Spleen (tissue), 11 donors: ENCODE data around the gene MRPL41. TPM values are rescaled to one million over a fixed set of nuclear protein-coding genes. Genes with fewer than 3 reads are reported as not detected.
"Not testable (repeated sequence)": the region's sequence is repeated elsewhere in the genome, so short reads cannot be mapped to it uniquely, and the experiment has no call there.

ENCODE experiments used
- DNase-seq: peaks from one replicate; pipeline ENCODE4 v3.0.0-alpha.2; 2020
- H3K27ac ChIP-seq, 8 donors: fragments of 200-600 bp; sonication (generic) in 7 of 8; 1 replicate in 4 of 8; 2 replicates in 4 of 8; pipeline versions ENCODE4 v1.5.0 to v1.8.0; 2016 to 2021; ENCODE audit warnings: inconsistent platforms in 4 of 8, mild to moderate bottlenecking in 4 of 8, moderate library complexity in 1 of 8
- H3K27me3 ChIP-seq, 7 donors: fragments of 200-600 bp; sonication (generic) in 6 of 7; replicated peaks in 1 of 7; 1 replicate in 4 of 7; 2 replicates in 3 of 7; pipeline versions ENCODE4 v1.5.0 to v1.8.0; 2016 to 2021; ENCODE audit warnings: inconsistent platforms in 3 of 7, mild to moderate bottlenecking in 1 of 7
- H3K36me3 ChIP-seq, 6 donors: fragments of 200-600 bp; sonication (generic) in 5 of 6; 1 replicate in 4 of 6; 2 replicates in 2 of 6; pipeline versions ENCODE4 v1.5.0 to v1.8.0; 2016 to 2021; ENCODE audit warnings: inconsistent platforms in 2 of 6
- H3K4me1 ChIP-seq, 6 donors: fragments of 200-600 bp; sonication (generic) in 5 of 6; 1 replicate in 3 of 6; 2 replicates in 3 of 6; pipeline versions ENCODE4 v1.5.0 to v1.8.0; 2016 to 2021; ENCODE audit warnings: inconsistent platforms in 3 of 6
- H3K4me3 ChIP-seq, 8 donors: fragments of 200-600 bp; sonication (generic) in 7 of 8; 1 replicate in 4 of 8; 2 replicates in 4 of 8; pipeline versions ENCODE4 v1.5.0 to v1.8.0; 2016 to 2021; ENCODE audit warnings: inconsistent platforms in 4 of 8, mild to moderate bottlenecking in 4 of 8, moderate library complexity in 2 of 8
- H3K9me3 ChIP-seq, 8 donors: fragments of 200-600 bp; sonication (generic) in 7 of 8; 1 replicate in 4 of 8; 2 replicates in 4 of 8; pipeline versions ENCODE4 v1.5.0 to v1.8.0; 2016 to 2021; ENCODE audit warnings: inconsistent platforms in 4 of 8
- CTCF ChIP-seq, 11 experiments: fragments of 200-600 bp in 7 of 11; fragments of 450-650 bp in 4 of 11; sonication (generic) in 4 of 11; IDR thresholded peaks in 8 of 11; conservative IDR thresholded peaks in 3 of 11; 1 replicate in 7 of 11; 2 replicates in 4 of 11; pipeline versions ENCODE4 v1.4.0 to v1.8.0; 2016 to 2021; ENCODE audit warnings: antibody characterized with exemption in 11 of 11, inconsistent platforms in 4 of 11, mild to moderate bottlenecking in 1 of 11
- POLR2A ChIP-seq, 3 donors: fragments of 450-650 bp; IDR thresholded peaks; one replicate each; pipeline ENCODE4 v1.5.1; 2017; ENCODE audit warnings: antibody characterized with exemption in 3 of 3, mild to moderate bottlenecking in 1 of 3
- POLR2AphosphoS5 ChIP-seq, 3 donors: sonication (generic); formaldehyde crosslinking; IDR thresholded peaks; one replicate each; pipeline ENCODE4 v1.5.1; 2017; ENCODE audit warnings: antibody characterized with exemption in 3 of 3
- WGBS, 5 donors: extraction: QIAGEN DNeasy Blood & Tissue Kit in 3 of 5; methylation state at CpG; one replicate each; pipeline versions ENCODE4 v1.1.5 to v1.1.7; 2013 to 2018; 5-methylcytosine and 5-hydroxymethylcytosine counted together
- intact Hi-C: fragments of 100-400 bp; cut with DNase I; formaldehyde crosslinking; loops from one replicate; pipeline ENCODE4 v1.15.0; 2023; ENCODE audit warnings: low total_unique reads
- polyA plus RNA-seq, 3 donors: library from polyadenylated mRNA; stranded (reverse); fragments of 200-250 nt; gene quantifications; one replicate each; pipeline ENCODE4 v1.2.1, GENCODE V29; 2013
- total RNA-seq, 7 donors: library from RNA; depleted of rRNA in 3 of 7; stranded (reverse); fragments of >200 nt in 3 of 7; fragmentation: NEBNext Ultra II Directional in 4 of 7; extraction: Animal tissue kit (Norgen Biotek cat#: 25700) in 4 of 7; gene quantifications; one replicate each; pipeline versions ENCODE4 v1.1.0 to v1.2.1, GENCODE V29; 2016 to 2021
- donor health status: healthy with polysubstance abuse.
- donor health status: DM: no; HTN: no; CAD: no; lungs with moderate emphysema.
- donor health status: DM: no; HTN: no; CAD: no.
- donor health status: Bipolar disorder and iron deficiency.
- donor health status: healthy.
- donor health status: DM: no; HTN: no; CAD: no.
- donor health status: DM: yes; HTN: yes; CAD: no.

The MRPL41 gene
- total and polyA plus RNA-seq, 10 donors = 20.5 to 98.1 (median 35.5) TPM

GRCh38 chr9:137556069-137556838 lies 4.6 kb downstream of the MRPL41 start:
- WGBS, 5 donors = 90 to 93% (median 92%) methylated on average over 23 to 24 of the region's 24 CpGs
- no peak overlapping the region for H3K4me3 ChIP-seq
- DNase-seq = no peak
- TF ChIP-seq POLR2A (IDR thresholded peaks at IDR 0.05) (no peak), POLR2AphosphoS5 (IDR thresholded peaks at IDR 0.05) (peak in 1 of 3 donors; percentile 36)
- H3K27ac ChIP-seq = no peak overlapping the region
- H3K27me3 ChIP-seq = no peaks in the 10 kb centered on the region
- intact Hi-C loops = no loop called here
- H3K9me3 ChIP-seq = no peaks in the 10 kb centered on the region
- peaks cover 0 to 80% (median 48%) of the 10 kb centered on the region in 6 donors for H3K36me3 ChIP-seq
- H3K4me1 ChIP-seq = peaks cover 4 to 17% (median 8%) of the 10 kb centered on the region in 6 donors

- no peak for DNase-seq
- Histone ChIP-seq H3K36me3 (peaks cover 0 to 96% (median 59%) of the 10 kb centered on the region in 6 donors), H3K27me3 (no peaks in the 10 kb centered on the region), H3K4me3 (no peak overlapping the region), H3K9me3 (no peaks in the 10 kb centered on the region), H3K4me1 (peaks cover 0 to 4% (median 0%) of the 10 kb centered on the region in 6 donors), H3K27ac (no peak overlapping the region)
- intact Hi-C loops = no loop called here
- WGBS, 5 donors = 93 to 99% (median 94%) methylated on average over 4 of the region's 4 CpGs
- TF ChIP-seq POLR2AphosphoS5 (IDR thresholded peaks at IDR 0.05) = no peak
- TF ChIP-seq POLR2A (IDR thresholded peaks at IDR 0.05) = no peak
- no peak for TF ChIP-seq CTCF (IDR thresholded peaks at IDR 0.05 in 8 of 11, conservative IDR thresholded peaks at IDR 0.05 in 3 of 11)
Measured at GRCh38 chr9:137558127-137558526, 6.4 kb downstream of the MRPL41 start.

GRCh38 chr9:137564134-137564533 lies 12.5 kb downstream of the MRPL41 start:
- Histone ChIP-seq H3K4me1 (peaks cover 0 to 4% (median 0%) of the 10 kb centered on the region in 6 donors), H3K27ac (no peak overlapping the region), H3K4me3 (no peak overlapping the region), H3K9me3 (peaks cover 0 to 4% (median 0%) of the 10 kb centered on the region in 8 donors), H3K36me3 (peaks cover 0 to 58% (median 38%) of the 10 kb centered on the region in 6 donors), H3K27me3 (no peaks in the 10 kb centered on the region)
- 89 to 95% (median 94%) methylated on average over 10 of the region's 10 CpGs for WGBS, 5 donors
- intact Hi-C loops = no loop called here
- no peak for DNase-seq
- no peak for TF ChIP-seq CTCF (IDR thresholded peaks at IDR 0.05 in 8 of 11, conservative IDR thresholded peaks at IDR 0.05 in 3 of 11)
- peak in 1 of 3 donors; percentile 3 for TF ChIP-seq POLR2AphosphoS5 (IDR thresholded peaks at IDR 0.05)

- TF ChIP-seq POLR2A (IDR thresholded peaks at IDR 0.05) (no peak), POLR2AphosphoS5 (IDR thresholded peaks at IDR 0.05) (peak in 1 of 3 donors; percentile 23)
- 75 to 80% (median 79%) methylated on average over 15 to 18 of the region's 18 CpGs for WGBS, 5 donors
- DNase-seq = peak; percentile 45
- Histone ChIP-seq H3K27me3 (no peaks in the 10 kb centered on the region), H3K27ac (no peak overlapping the region), H3K36me3 (peaks cover 0 to 50% (median 34%) of the 10 kb centered on the region in 6 donors), H3K4me1 (peaks cover 0 to 4% (median 0%) of the 10 kb centered on the region in 6 donors), H3K4me3 (no peak overlapping the region), H3K9me3 (peaks cover 0 to 4% (median 0%) of the 10 kb centered on the region in 8 donors)
- intact Hi-C loops = no loop called here
Measured at GRCh38 chr9:137564817-137565411, 13.2 kb downstream of the MRPL41 start.

GRCh38 chr9:137568445-137568844 lies 16.8 kb downstream of the MRPL41 start:
- DNase-seq, H3K27ac ChIP-seq, intact Hi-C loops, H3K27me3 ChIP-seq, H3K4me1 ChIP-seq, H3K4me3 ChIP-seq, H3K9me3 ChIP-seq: not testable (repeated sequence)
- peaks cover 0 to 53% (median 31%) of the 10 kb centered on the region in 6 donors for H3K36me3 ChIP-seq
- 72 to 83% (median 77%) methylated on average over 5 of the region's 5 CpGs for WGBS, 5 donors
